HG03575 (cell line): ENCODE measurements around the gene AFF3.

Source experiments
- ATAC-seq: cut with Tn5 transposase; IDR thresholded peaks from one replicate; pipeline ENCODE4 v1.9.1; 2021; ENCODE audit not compliant: unreplicated experiment, insufficient number of reproducible peaks, low FRiP score; ENCODE audit errors: extremely low read depth

AFF3 gene

DNA sequence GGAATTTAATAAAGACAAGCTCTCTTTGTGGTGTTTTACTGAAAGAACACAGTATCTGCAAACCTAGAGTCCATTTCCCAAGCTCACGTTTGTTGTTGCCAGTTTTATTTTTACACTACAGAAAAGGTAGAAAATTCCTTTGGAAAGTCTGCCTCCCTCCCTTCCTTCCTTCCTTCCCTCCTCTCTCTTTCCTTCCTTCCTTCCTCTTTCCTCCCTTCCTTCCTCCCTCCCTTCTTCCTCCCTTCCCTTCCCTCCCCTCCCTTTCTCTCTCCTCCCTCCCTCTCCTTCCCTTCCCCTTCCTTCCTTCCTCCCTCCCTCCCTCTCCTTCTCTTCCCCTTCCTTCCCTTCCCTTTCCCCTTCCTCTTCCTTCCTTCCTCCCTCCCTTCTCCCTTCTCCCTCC lies 516.2 kb downstream of the AFF3 start:
- ATAC-seq, result no peak

DNA sequence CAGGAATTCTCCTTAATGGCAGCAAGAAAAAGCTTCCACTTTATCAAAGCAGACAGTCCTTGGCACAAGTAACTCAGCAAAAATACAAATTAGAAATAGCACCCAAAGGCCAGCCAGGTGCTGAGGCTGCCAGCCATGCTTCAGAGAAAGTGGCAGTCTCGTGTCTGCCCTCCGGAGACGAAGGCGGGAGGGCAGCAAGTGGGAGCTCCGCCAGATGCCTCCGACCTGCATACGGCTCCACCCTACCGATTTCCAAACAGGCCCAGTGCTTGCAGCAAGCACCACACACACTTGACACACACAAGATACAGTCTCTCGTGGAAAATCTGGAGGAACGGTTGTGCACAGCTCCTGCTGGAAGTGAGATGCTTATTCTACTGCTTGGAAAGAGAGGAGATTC lies 517.7 kb downstream of the AFF3 start:
- ATAC-seq, result no peak

DNA sequence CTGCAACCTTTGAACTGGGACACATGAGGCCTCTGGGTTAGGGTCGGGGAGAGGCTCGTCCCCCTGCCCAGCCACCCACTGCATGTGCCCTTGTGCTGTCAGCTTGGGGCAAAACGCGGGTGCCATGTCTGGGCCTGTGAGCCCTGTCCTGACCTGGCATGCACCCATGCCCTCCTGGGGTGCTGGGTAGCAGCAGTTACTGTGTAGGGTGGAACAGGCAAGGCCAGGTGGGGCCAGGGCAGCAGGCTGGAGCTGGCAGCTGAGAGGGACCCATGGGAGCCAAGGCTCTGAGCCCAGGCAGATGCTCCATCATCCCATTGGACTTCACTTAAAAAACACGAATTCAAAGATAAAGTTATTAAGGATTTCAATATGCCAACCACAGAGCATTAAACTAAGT lies 518.8 kb downstream of the AFF3 start:
- ATAC-seq, result no peak

DNA sequence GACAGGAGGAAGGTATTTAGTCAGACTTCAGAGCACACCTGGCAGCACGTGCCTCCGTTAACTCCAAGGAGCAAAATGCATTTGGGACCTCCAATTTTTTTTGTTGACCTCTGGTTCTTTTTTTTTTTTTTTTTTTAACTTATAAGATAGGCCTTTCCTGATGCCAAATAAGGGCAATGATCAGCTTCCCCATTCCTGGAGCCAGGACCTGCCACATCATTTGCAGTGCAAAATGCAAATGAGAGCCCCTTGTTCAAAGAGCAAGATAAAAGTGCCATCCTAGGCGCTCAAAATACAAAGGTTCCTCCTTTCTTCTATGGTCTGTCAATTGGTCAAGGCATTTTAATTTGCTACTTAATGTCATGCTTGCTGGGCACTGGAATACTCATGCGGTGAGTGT lies 519.4 kb downstream of the AFF3 start:
- no peak for ATAC-seq

DNA sequence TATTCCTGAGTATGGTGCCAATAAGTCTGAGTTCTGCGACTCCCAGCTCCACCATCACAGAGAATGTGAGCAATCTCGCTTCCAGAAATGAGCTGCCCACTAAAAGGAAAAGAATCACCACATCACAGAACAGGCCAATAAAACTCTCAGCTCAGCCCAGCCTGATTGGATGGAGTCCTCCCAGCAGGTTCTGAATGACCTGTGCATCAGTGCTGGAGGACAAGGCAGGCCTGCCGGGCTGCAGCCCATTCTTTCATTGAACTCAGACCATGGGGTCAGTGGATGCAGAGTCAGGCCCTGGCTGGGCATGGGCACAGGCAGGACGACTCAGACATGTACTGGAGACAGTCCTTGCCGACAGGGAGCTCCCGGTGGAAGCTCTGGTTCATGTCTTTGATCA lies 519.9 kb downstream of the AFF3 start:
- ATAC-seq, result no peak

DNA sequence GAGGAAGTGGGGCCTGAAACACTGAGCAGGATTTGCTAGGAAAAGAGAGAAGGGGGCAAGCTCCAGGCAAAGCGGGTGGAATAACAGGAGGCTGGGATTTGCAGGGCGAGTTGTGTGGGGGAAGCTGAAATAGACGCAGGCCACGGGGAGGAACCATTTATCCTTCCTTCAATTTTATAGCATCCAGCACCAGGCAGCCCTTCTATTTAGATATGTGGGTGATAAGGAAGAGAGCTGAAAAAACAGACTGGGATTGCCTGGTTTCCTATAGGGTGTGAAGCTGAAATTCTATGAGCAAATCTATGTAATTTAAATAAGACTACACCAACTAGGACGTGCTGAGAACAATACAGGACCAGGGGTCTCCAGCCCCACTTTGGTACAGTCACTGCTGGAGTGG lies 520.6 kb downstream of the AFF3 start:
- no peak for ATAC-seq

DNA sequence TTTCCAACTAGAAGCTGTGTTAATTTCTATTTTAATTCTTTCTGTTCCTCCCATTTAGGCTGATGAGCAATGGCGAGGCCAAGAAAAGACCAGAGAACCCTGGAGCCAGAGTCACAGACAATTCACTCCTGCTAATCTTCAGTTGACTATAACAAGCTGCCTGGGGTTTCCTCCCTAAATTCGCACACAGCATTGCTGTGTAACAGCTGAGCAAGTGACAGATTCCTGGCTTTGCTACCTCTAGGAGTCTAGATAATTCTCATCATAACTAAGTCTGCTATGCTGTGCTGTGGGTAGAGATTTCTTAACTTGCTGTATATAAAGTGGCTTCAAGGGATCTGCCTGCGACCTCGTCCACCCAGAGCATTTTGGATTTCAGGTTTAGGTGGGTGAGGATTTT lies 521.3 kb downstream of the AFF3 start:
- ATAC-seq, result no peak

DNA sequence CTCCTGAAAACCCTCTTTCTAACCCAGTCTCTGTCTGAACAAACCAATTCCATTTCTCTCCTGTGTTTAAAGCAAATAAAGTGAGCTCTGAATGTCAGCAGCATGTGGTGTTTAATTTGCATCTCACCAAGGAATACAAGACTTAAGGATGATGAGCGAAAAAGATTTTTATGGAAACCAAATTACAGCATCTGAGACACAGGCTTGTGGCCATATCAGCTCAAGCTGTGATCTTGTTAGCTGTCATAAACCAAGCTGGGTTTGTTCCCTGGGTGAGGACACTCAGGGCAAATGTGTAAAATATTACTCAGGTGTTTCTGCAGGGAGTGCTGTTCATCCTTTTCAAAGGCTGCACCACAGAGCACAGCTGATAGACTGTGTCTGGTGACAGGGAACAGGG lies 523.2 kb downstream of the AFF3 start:
- no peak for ATAC-seq

DNA sequence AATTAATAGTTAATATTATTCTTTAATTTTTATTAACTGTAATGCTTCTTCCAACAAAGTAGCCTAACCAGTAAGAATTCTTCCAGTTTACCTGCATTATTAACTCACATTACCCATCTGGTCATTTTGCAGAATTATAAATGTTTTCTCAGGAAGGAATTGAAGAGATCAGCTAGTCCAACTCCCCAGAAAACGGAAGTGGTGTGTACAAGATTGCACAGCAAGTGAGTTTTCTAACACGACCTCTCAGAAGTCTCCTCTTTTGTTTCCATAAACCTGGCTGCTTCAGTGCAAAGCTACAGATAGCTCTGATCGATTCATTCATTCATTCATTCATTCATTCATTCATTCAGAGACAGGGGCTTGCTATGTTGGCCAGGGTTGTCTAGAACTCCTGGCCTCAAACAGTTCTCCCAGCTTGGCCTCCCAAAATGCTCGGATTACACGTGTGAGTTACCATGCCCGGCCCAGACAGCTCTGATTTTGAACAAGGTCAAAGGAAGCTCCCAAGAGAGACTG lies 523.8 kb downstream of the AFF3 start:
- no peak for ATAC-seq

DNA sequence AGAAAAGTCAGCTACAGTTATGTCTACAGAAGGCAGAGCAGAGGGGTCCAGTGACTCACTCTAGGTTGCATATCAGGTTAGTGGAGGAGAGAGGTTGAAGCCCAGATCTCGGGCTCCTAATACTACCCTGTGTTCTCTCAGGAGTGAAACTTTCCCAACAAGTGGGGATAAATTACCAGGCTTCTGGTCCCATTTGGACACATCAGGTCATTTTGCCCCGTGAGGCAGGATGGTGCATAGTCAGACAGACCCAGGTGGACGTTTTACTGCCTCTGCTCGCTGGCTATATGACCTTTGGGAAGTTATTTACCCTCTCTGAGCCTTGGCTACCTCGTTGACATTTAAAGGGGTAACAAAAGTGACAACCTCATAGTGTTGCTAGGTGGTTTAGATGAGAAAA lies 524.6 kb downstream of the AFF3 start:
- ATAC-seq, result no peak

DNA sequence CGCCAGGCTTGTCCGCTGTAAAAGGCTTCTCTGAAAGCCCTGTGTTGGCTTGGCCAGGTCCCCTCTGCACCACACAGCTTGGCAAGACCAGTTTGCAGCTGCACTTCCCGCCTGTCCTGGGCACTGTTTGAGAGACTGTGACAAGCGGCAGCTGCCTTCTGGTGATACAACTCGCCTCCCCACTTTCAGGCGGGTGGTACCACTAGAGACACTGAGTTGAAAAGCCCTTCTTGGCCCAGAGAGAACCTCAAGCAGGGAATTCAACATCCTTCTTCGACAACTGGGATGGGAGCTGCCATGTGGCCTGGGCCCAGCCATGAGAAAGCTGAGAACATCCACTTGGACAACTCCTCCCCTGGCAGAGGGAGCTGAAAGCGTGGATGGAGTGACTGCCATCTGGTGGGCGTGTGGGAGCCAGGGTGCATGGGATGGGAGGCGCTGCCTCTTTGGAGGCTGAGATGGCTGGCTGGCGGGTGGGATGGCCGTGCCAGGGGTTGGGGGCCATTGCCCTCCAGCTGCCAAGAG lies 527.1 kb downstream of the AFF3 start:
- ATAC-seq, result no peak

DNA sequence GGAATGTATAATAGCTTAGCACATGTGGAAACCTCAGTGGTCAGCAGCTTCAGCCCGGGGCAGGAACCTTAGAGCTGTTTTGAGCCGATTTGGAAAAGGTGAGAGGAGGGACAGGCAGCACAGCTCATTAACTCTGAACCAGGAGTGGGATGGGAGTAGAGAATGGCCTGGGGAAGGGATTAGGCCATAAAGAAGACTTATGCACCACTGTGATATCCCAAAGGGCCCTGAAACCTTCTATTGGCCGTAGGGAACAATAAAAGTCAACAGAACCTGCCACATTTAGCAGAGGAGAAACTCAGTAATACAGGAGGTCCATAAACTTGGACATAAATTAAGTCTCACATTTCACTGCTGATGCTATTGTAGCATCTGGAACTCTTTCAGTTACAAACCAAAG lies 528.4 kb downstream of the AFF3 start:
- no peak for ATAC-seq

DNA sequence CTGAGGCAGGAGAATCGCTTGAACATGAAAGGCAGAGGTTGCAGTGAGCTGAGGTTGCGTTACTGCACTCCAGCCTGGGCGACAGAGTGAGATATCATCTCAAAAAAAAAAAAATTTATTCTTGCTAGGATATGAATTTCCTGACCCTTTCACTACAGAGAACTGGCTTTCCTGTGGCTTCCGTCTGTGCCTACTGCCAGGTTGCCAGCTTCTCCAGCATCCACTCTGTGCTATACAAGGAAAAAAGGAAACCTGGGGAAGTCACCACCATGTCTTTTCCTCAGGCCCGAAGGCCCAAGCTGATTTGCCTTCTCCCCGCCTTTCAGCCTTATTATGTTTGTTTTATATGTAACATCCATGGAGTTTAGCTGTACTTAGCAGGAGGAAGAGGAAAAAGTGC lies 530.6 kb downstream of the AFF3 start:
- ATAC-seq, result no peak

DNA sequence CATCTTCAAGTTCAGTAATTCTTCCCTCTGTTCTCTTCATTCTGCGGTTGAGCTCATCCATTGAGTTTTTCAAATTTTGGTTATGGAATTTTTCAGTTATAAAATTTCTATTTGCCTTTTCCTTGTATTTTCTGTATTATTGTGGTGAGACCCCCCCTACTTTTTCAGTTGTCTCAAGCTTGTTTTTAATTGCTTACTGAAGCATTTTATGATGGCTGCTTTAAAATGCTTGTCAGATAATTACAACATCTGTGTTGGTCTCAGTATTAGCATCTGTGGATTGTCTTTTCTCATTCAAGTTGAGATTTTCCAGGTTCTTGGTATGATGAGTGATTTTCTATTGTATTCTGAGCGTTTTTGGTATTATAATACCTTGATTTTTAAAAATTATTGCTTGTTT lies 531.4 kb downstream of the AFF3 start:
- no peak for ATAC-seq

DNA sequence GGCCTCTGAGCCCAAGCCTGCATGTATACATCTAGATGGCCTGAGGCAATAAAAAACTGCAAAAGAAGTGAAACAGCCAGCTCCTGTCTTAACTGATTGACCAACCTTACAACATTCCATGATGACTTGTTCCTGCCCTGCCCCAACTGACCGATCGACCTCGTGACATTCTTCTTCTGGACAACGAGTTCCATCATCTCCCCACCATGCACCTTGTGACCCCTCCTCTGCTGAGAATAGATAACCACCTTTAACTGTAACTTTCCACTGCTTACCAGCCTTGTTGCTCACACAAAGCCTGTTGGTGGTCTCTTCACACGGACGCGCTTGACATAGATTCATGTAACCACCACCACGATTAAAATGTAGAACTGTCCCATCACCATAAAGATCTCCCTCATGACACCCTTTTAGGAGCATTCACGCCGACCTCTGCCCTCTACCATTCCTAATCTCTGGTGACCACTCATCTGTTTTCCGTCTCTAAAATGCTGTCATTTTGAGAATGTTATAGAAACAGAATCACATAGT lies 532.5 kb downstream of the AFF3 start:
- ATAC-seq, result no peak

DNA sequence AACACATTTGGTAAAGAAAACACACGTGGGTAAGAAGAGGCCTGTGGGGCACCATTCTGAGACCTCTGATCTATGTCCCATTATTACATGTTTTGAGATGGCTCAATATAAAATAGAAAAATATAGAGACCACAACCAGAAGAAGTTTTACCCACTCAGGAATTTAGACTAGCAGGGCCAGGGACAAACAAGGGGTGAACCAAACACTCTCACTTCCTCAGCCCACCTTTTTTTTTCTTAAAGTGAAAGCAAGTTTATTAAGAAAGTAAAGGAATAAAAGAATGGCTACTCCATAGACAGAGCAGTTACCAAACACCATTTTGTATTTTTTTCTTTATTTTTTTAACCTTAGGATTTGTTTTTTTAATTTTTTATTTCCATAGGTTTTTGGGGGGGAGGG lies 533.5 kb downstream of the AFF3 start:
- no peak for ATAC-seq

DNA sequence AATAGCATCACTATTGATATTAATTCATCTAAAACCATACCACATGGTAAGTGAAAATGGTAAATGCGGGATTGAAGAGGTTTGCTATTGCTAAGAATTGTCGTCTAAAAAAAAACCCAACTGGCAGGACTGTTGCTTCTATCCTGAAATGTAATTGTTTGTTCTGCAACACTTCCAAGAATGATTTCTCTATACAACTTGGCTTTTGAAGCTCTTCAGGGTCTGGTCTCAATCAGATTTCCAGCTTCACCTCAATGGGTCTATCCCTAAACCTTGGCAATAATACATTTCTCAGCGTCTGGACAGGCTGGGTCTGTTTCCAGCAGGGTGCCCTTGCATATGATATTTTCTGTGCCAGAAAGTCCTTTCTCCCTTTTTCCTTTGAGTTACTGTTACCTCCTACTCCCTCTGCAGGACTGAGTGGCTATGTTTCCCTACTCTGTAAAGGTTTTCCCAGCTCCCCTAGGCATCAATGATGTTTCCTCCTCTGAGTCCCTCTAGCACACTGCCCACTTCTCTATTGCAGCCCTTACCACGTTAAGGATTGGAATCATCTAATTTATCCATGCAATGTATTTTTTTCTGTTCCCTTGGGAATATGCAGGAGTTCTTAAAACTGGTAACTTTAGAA lies 534.4 kb downstream of the AFF3 start:
- no peak for ATAC-seq

DNA sequence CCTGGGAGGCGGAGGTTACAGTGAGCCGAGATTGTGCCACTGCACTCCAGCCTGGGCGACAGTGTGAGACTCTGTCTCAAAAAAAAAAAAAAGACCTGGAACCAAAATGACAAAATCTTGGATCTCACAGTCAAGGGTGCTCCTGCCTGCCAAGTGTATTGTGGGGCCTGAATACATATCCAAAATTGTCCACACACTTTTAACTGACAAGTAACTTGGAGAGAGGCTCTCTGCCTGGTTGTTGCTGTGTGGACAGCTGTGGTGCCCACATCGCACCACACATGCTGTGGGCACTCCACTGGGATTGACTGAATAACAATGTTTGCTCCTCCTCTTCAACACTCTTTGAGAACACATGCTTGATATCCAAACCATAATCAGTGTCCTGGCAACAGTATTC lies 534.9 kb downstream of the AFF3 start:
- no peak for ATAC-seq

DNA sequence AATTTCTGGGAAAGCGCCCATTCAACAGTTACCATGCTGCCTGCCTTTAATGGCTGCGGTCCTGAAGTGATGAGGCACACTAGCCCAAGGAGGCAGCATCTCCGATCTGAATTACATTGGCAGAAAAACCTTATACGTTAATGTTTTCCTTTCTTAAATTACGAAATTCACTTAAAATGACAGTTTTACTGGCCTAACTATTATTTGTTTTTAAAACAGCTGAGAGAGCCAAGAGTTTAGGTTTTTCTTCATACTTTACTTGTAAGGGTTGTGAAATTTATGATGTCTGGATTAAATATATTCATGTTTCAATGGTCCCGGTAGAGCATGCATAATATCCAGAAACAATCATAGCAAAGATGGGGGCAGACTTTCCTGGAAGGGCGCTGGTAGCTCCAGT lies 537.4 kb downstream of the AFF3 start:
- no peak for ATAC-seq

DNA sequence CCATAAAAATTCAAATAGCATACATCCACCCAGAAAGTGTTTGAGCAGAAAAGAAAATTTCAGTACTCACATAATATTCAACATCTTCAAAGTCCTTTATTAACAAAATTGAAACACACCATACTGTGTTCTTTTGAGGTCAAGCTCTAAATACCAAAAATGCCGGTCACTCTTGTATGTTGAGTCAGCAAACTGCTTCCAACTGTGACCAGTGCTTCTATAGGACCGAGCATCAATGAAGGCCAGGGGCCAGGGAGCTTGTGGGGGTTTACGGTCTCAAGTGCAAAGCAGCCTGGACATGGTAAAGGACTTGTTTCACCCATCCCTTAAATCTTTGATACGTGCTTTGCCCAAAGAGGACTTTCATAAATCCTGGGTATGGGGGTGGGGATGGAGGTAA lies 539.9 kb downstream of the AFF3 start:
- no peak for ATAC-seq
